SK-N-SH (cell line): ENCODE data around the gene ITGB5. TPM values are rescaled to one million over a fixed set of nuclear protein-coding genes. Genes with fewer than 3 reads are reported as not detected.

Experiments used
- CTCF ChIA-PET: fragments of 300-600, 350-600 bp; formaldehyde crosslinking; extraction: SDS; loops from one replicate; lab custom pipeline; 2021; lab: Yijun Ruan, JAX
- POLR2A ChIA-PET: fragments of 350-600 bp; sonication (Branson Sonifier 250); formaldehyde crosslinking; extraction: SDS; loops from one replicate; lab custom pipeline; 2020; ENCODE audit warnings: antibody characterized with exemption, inconsistent platforms; lab: Yijun Ruan, JAX
- DNase-seq: peaks from one replicate; pipeline ENCODE4 v3.0.0; 2012
- H2AFZ ChIP-seq: fragments of 200-600 bp; sonication (generic); 2 replicates; pipeline ENCODE4 v1.8.1; 2016; ENCODE audit warnings: antibody characterized with exemption, mild to moderate bottlenecking, low read depth
- H3F3A ChIP-seq: fragments of 200-600 bp; sonication (generic); replicated peaks from 2 replicates; pipeline ENCODE3; 2016; ENCODE audit warnings: antibody characterized with exemption, mild to moderate bottlenecking; ENCODE audit not compliant: insufficient read depth
- H3K27ac ChIP-seq, 2 experiments: fragments of 200-500 bp in 1 of 2; fragments of 200-600 bp in 1 of 2; sonication (Bioruptor generic) in 1 of 2; sonication (generic), shearing (Covaris generic) in 1 of 2; 2 replicates each; pipeline versions ENCODE4 v1.5.1 to v1.6.1; 2014 to 2016; ENCODE audit warnings: low read depth in 2 of 2, inconsistent platforms in 1 of 2, low read length in 1 of 2, mild to moderate bottlenecking in 1 of 2, mixed read lengths in 1 of 2
- H3K27me3 ChIP-seq: fragments of 200-600 bp; sonication (generic), shearing (Covaris generic); 2 replicates; pipeline ENCODE4 v1.6.1; 2016; ENCODE audit warnings: mixed run types; ENCODE audit not compliant: insufficient read depth
- H3K36me3 ChIP-seq, 2 experiments: fragments of 200-500 bp in 1 of 2; fragments of 200-600 bp in 1 of 2; sonication (Bioruptor generic) in 1 of 2; sonication (generic) in 1 of 2; replicated peaks in 1 of 2; 2 replicates each; pipeline versions ENCODE3 to v1.5.1; 2014 to 2016; ENCODE audit warnings: low read length in 1 of 2, mild to moderate bottlenecking in 1 of 2; ENCODE audit not compliant: insufficient read depth in 2 of 2, control insufficient read depth in 1 of 2
- H3K4me1 ChIP-seq, 2 experiments: fragments of 200-500 bp in 1 of 2; fragments of 200-600 bp in 1 of 2; sonication (Bioruptor generic) in 1 of 2; sonication (generic), shearing (Covaris generic) in 1 of 2; 2 replicates each; pipeline versions ENCODE4 v1.5.1 to v1.6.1; 2014 to 2016; ENCODE audit warnings: low read depth in 1 of 2, low read length in 1 of 2, mixed run types in 1 of 2; ENCODE audit not compliant: insufficient read depth in 2 of 2, control insufficient read depth in 1 of 2
- H3K4me2 ChIP-seq: fragments of 200-600 bp; sonication (generic), shearing (Covaris generic); 2 replicates; pipeline ENCODE4 v1.6.1; 2017; ENCODE audit warnings: mixed run types
- H3K4me3 ChIP-seq, 2 experiments: fragments of 200-500 bp in 1 of 2; fragments of 200-600 bp in 1 of 2; sonication (Bioruptor generic) in 1 of 2; sonication (generic), shearing (Covaris generic) in 1 of 2; 2 replicates each; pipeline versions ENCODE4 v1.5.1 to v1.8.1; 2014 to 2016; ENCODE audit warnings: low read depth in 2 of 2, inconsistent platforms in 1 of 2, low read length in 1 of 2, mild to moderate bottlenecking in 1 of 2, mixed read lengths in 1 of 2, moderate library complexity in 1 of 2
- H3K79me2 ChIP-seq: fragments of 200-600 bp; sonication (generic); 2 replicates; pipeline ENCODE4 v1.8.1; 2017; ENCODE audit warnings: mild to moderate bottlenecking; ENCODE audit not compliant: insufficient read depth
- H3K9ac ChIP-seq: fragments of 200-600 bp; sonication (generic); 2 replicates; pipeline ENCODE4 v1.6.1; 2017; ENCODE audit warnings: mixed run types
- H3K9me2 ChIP-seq: fragments of 200-600 bp; sonication (generic); 2 replicates; pipeline ENCODE4 v1.6.1; 2017; ENCODE audit warnings: mixed run types
- H3K9me3 ChIP-seq: fragments of 200-600 bp; sonication (generic); 2 replicates; pipeline ENCODE4 v1.6.1; 2017; ENCODE audit warnings: mixed run types, mild to moderate bottlenecking, moderate library complexity
- H4K20me1 ChIP-seq: fragments of 200-600 bp; sonication (generic); 2 replicates; pipeline ENCODE4 v1.6.1; 2017; ENCODE audit warnings: mild to moderate bottlenecking, mixed run types; ENCODE audit not compliant: insufficient read depth
- CTCF ChIP-seq: fragments of 200-600 bp; sonication (generic); IDR thresholded peaks from 2 replicates; pipeline ENCODE4 v1.6.1; 2017; ENCODE audit warnings: antibody characterized with exemption, mild to moderate bottlenecking, moderate library complexity
- EZH2phosphoT487 ChIP-seq: fragments of 200-600 bp; sonication (generic); IDR thresholded peaks from 2 replicates; pipeline ENCODE4 v1.6.1; 2017; ENCODE audit warnings: low read depth, mixed run types, mild to moderate bottlenecking, antibody characterized with exemption, moderate library complexity, borderline replicate concordance
- FOSL2 ChIP-seq: IDR thresholded peaks from 2 replicates; pipeline ENCODE4 v1.4.0; 2012; ENCODE audit warnings: low read depth, mild to moderate bottlenecking, moderate library complexity, borderline replicate concordance
- GABPA ChIP-seq: IDR thresholded peaks from 2 replicates; pipeline ENCODE4 v1.4.0; 2012; ENCODE audit warnings: low read depth, mild to moderate bottlenecking
- IRF3 ChIP-seq: fragments of 150-350 bp; IDR thresholded peaks from 2 replicates; pipeline ENCODE4 v1.6.1; 2016; ENCODE audit warnings: mild to moderate bottlenecking, low read depth, low read length
- MEF2A ChIP-seq: IDR thresholded peaks from 2 replicates; pipeline ENCODE4 v1.4.0; 2012; ENCODE audit warnings: low read depth, borderline replicate concordance
- MXI1 ChIP-seq: IDR thresholded peaks from 2 replicates; pipeline ENCODE4 v1.6.1; 2012; ENCODE audit warnings: mild to moderate bottlenecking, low read depth, low read length, improper control_type of control experiment
- NFIC ChIP-seq: IDR thresholded peaks from 2 replicates; pipeline ENCODE4 v1.4.0; 2012; ENCODE audit warnings: borderline replicate concordance
- NRF1 ChIP-seq: IDR thresholded peaks from 2 replicates; pipeline ENCODE4 v1.6.1; 2012; ENCODE audit warnings: low read depth, mild to moderate bottlenecking, low read length
- POLR2AphosphoS5 ChIP-seq: IDR thresholded peaks from 2 replicates; pipeline ENCODE4 v1.6.1; 2012; ENCODE audit warnings: low read depth, low read length
- RAD21 ChIP-seq: IDR thresholded peaks from 2 replicates; pipeline ENCODE4 v1.6.1; 2012; ENCODE audit warnings: mild to moderate bottlenecking, low read length
- RCOR1 ChIP-seq: fragments of 150-350 bp; IDR thresholded peaks from 2 replicates; pipeline ENCODE4 v1.6.1; 2017; ENCODE audit warnings: antibody characterized with exemption, low read length
- RFX5 ChIP-seq: IDR thresholded peaks from 2 replicates; pipeline ENCODE4 v1.6.1; 2012; ENCODE audit warnings: mild to moderate bottlenecking, improper control_type of control experiment, low read length
- RXRA ChIP-seq: IDR thresholded peaks from 2 replicates; pipeline ENCODE4 v1.4.0; 2012; ENCODE audit warnings: low read depth, mild to moderate bottlenecking, borderline replicate concordance
- TCF12 ChIP-seq: IDR thresholded peaks from 2 replicates; pipeline ENCODE4 v1.4.0; 2012
- YY1 ChIP-seq: IDR thresholded peaks from 2 replicates; pipeline ENCODE4 v1.4.0; 2012; ENCODE audit warnings: low read depth, mild to moderate bottlenecking
- WGBS: methylation state at CpG from one replicate; pipeline ENCODE4 v1.1.6; 2017; ENCODE audit warnings: low lambda C conversion rate; 5-methylcytosine and 5-hydroxymethylcytosine counted together
- polyA plus RNA-seq, 3 experiments: library from polyadenylated mRNA; depleted of rRNA; stranded (reverse); fragments of >200 nt; gene quantifications; 2 replicates each; pipeline ENCODE4 v1.2.3, GENCODE V29; 2012

ITGB5 gene
- polyA plus RNA-seq, 1 of the 3 experiments (the other 2 are of a cell fraction), result 481 TPM

DNA sequence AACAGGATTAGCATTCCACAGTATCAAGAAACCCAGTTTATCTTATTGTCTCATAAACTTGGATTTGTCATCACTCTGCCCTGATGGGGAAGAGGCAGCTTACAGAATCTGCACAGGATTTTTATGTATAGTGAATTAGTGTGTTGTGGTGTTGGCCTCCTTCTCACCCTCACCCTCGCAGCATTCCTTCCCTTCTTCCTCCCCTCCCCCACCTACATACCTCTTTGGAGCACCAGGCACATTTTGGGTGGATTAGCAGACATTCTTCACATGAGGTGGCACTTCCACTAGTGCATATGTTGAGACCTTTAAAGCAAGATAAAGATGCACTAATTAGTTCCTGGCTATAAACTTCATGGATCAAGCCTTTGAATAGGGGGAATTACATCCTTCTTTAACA is 13.9 kb downstream of the ITGB5 start:
- no peaks in the 10 kb centered on the region for H3K27me3 ChIP-seq
- CTCF ChIA-PET, result interaction anchor here (1.7 kb wide), 1 partner anchor 28 kb away, joined by 3 read pairs; no protein-coding TSS in a partner anchor
- no peak overlapping the region for H2AFZ ChIP-seq
- no peaks in the 10 kb centered on the region for H3K9me2 ChIP-seq
- no peak overlapping the region for H3K4me2 ChIP-seq
- H3K4me1 ChIP-seq, result peaks cover 5 to 25% of the 10 kb centered on the region in 2 experiments; a peak in 3 of 4 replicates
- H3K27ac ChIP-seq, result no peak overlapping the region
- WGBS, result 90% methylated on average over 1 of the region's 1 CpG
- peaks cover 14 to 41% of the 10 kb centered on the region in 2 experiments for H3K36me3 ChIP-seq
- H3K9ac ChIP-seq, result no peak overlapping the region
- H4K20me1 ChIP-seq, result no peaks in the 10 kb centered on the region; the same call in 1 of the 2 replicates
- no peaks in the 10 kb centered on the region for H3K9me3 ChIP-seq
- TF ChIP-seq CTCF (no peak), NFIC (no peak), RCOR1 (no peak), RXRA (no peak), IRF3 (no peak), TCF12 (no peak)
- H3K79me2 ChIP-seq, result peaks cover 86% of the 10 kb centered on the region
- POLR2A ChIA-PET, result no interaction called here
- H3K4me3 ChIP-seq, result no peak overlapping the region
- H3F3A ChIP-seq, result peaks cover 4% of the 10 kb centered on the region
- DNase-seq, result no peak

DNA sequence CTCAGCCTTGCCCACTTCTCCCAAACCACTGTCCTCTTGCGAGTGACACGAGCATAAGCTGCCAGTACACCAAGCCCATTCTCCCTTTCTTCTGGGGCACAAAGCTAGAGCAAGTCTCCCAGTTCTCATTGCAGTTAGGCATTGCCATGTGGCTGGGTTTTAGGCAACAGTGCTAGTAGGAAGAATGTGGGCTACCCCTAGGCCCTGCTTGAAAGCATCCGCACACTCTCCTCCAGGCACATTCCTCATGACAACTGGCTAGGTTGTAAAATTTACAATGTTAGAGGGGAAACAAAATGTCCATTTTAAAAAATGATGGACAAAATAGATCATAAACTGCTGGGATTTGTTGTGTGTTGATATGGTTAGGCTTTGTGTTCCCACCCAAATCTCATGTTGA is 19.7 kb downstream of the ITGB5 start:
- H2AFZ ChIP-seq, result no peak overlapping the region
- H3K4me2 ChIP-seq, result no peak overlapping the region
- H4K20me1 ChIP-seq, result no peaks in the 10 kb centered on the region
- H3F3A ChIP-seq, result no peaks in the 10 kb centered on the region
- TF ChIP-seq RCOR1, result no peak
- TF ChIP-seq NFIC, result no peak
- TF ChIP-seq POLR2AphosphoS5, result no peak
- TF ChIP-seq EZH2phosphoT487, result no peak
- no peak for TF ChIP-seq RAD21
- TF ChIP-seq FOSL2, result no peak
- no peak for TF ChIP-seq RFX5
- TF ChIP-seq YY1, result no peak
- no peak for TF ChIP-seq MXI1
- TF ChIP-seq NRF1, result no peak
- TF ChIP-seq IRF3, result no peak
- no peak for TF ChIP-seq GABPA
- TF ChIP-seq MEF2A, result no peak
- no peak overlapping the region; a peak in 1 of 4 replicates for H3K27ac ChIP-seq
- H3K79me2 ChIP-seq, result peaks cover 74% of the 10 kb centered on the region
- CTCF ChIA-PET, result interaction anchor here (1.7 kb wide), 1 partner anchor 19 kb away, joined by 5 read pairs; the partner anchor contains the start of gene ITGB5
- POLR2A ChIA-PET, result no interaction called here
- H3K9ac ChIP-seq, result no peak overlapping the region
- no peaks in the 10 kb centered on the region for H3K9me2 ChIP-seq
- WGBS, result 100% methylated on average over 3 of the region's 3 CpGs
- H3K27me3 ChIP-seq, result no peaks in the 10 kb centered on the region
- peaks cover 17 to 63% of the 10 kb centered on the region in 2 experiments for H3K36me3 ChIP-seq
- H3K9me3 ChIP-seq, result no peaks in the 10 kb centered on the region
- H3K4me3 ChIP-seq, result no peak overlapping the region
- no peak for DNase-seq
- peaks cover 4 to 9% of the 10 kb centered on the region in 2 experiments; a peak in 2 of 4 replicates for H3K4me1 ChIP-seq
